Tibial artery (tissue), 4 donors: ENCODE data around the gene TLNRD1.

Experiments
- DNase-seq, 2 donors: peaks; one replicate each; pipeline ENCODE4 v3.0.0-alpha.2; 2019
- H3K27ac ChIP-seq, 2 donors: fragments of 200-600 bp; sonication (generic) in 1 of 2; 1 replicate in 1 of 2; 2 replicates in 1 of 2; pipeline ENCODE4 v1.5.1; 2018 to 2019; ENCODE audit warnings: mild to moderate bottlenecking in 1 of 2
- H3K27me3 ChIP-seq, 2 donors: fragments of 200-600 bp; sonication (generic) in 1 of 2; one replicate each; pipeline versions ENCODE4 v1.5.1 to v1.6.0; 2016 to 2019
- H3K36me3 ChIP-seq, 3 donors: fragments of 200-600 bp; sonication (generic) in 2 of 3; one replicate each; pipeline ENCODE4 v1.5.1; 2016 to 2019; ENCODE audit warnings: mild to moderate bottlenecking in 2 of 3
- H3K4me1 ChIP-seq, 4 donors: fragments of 200-600 bp; sonication (generic) in 2 of 4; 1 replicate in 3 of 4; 2 replicates in 1 of 4; pipeline ENCODE4 v1.5.1; 2016 to 2019
- H3K4me3 ChIP-seq, 2 donors: fragments of 200-600 bp; sonication (generic) in 1 of 2; 1 replicate in 1 of 2; 2 replicates in 1 of 2; pipeline ENCODE4 v1.5.1; 2018 to 2019; ENCODE audit warnings: mild to moderate bottlenecking in 2 of 2
- H3K9me3 ChIP-seq, 3 donors: fragments of 200-600 bp; sonication (generic) in 1 of 3; one replicate each; pipeline ENCODE4 v1.5.1; 2016 to 2019
- CTCF ChIP-seq, 2 experiments: fragments of 200-600 bp in 1 of 2; fragments of 450-650 bp in 1 of 2; IDR thresholded peaks; one replicate each; pipeline ENCODE4 v1.5.1; 2017 to 2019; ENCODE audit warnings: antibody characterized with exemption in 2 of 2, mild to moderate bottlenecking in 1 of 2, moderate library complexity in 1 of 2
- intact Hi-C: fragments of 100-400 bp; cut with DNase I; formaldehyde crosslinking; loops from one replicate; pipeline ENCODE4 v1.15.0; 2023; ENCODE audit warnings: low total_unique reads

Gene TLNRD1

GRCh38 chr15:80998251-80998650 is 2.5 kb upstream of the TLNRD1 start:
- Histone ChIP-seq H3K27me3 (no peaks in the 10 kb centered on the region), H3K27ac (no peak overlapping the region), H3K4me1 (peaks cover 0 to 18% (median 11%) of the 10 kb centered on the region in 4 donors), H3K36me3 (peaks cover 6 to 9% (median 7%) of the 10 kb centered on the region in 3 donors), H3K9me3 (no peaks in the 10 kb centered on the region), H3K4me3 (no peak overlapping the region)
- intact Hi-C loops: no loop called here
- no peak for DNase-seq
- no peak for TF ChIP-seq CTCF (IDR thresholded peaks at IDR 0.05)

DNA sequence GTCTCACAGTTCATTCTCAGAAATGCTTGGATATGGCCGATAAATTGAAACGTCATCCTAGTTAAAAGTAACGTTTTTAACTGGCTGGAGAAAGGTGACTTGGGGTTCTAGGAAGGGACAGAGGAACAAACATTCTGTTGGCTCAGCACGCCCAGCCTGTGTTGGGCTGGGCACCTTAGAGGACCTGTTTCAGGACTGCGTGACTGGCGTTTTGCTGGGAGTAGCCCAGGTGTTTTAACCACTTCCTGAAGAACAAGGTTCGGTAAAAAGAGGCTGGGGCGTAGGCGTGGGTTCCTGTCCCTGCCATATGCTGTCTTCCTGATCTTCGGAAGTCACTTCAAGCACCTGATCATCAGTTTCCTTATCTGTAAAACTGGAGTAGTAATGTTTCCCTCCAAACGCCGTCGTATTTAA is 1.1 kb upstream of the TLNRD1 start:
- Histone ChIP-seq H3K4me1 (peaks cover 0 to 29% (median 25%) of the 10 kb centered on the region in 4 donors), H3K36me3 (peaks cover 8 to 11% (median 10%) of the 10 kb centered on the region in 3 donors), H3K4me3 (peak overlapping the region in 1 of 2 donors; percentile 65), H3K27me3 (no peaks in the 10 kb centered on the region), H3K9me3 (no peaks in the 10 kb centered on the region), H3K27ac (peak overlapping the region in 1 of 2 donors; percentile 92)
- intact Hi-C loops: no loop called here
- TF ChIP-seq CTCF (IDR thresholded peaks at IDR 0.05): no peak
- no peak for DNase-seq

- TF ChIP-seq CTCF (IDR thresholded peaks at IDR 0.05): no peak
- Histone ChIP-seq H3K4me3 (peak overlapping the region; percentile 65 to 92), H3K27ac (peak overlapping the region; percentile 84 to 92), H3K27me3 (no peaks in the 10 kb centered on the region), H3K36me3 (peaks cover 8 to 11% (median 10%) of the 10 kb centered on the region in 3 donors), H3K9me3 (no peaks in the 10 kb centered on the region), H3K4me1 (peaks cover 0 to 30% (median 29%) of the 10 kb centered on the region in 4 donors)
- DNase-seq: no peak
- intact Hi-C loops: no loop called here
Observed at GRCh38 chr15:81000144-81000623, 539 bp upstream of the TLNRD1 start.

- Histone ChIP-seq H3K27ac (peak overlapping the region; percentile 84 to 92), H3K36me3 (peaks cover 8 to 11% (median 10%) of the 10 kb centered on the region in 3 donors), H3K4me1 (peaks cover 0 to 39% (median 30%) of the 10 kb centered on the region in 4 donors), H3K9me3 (no peaks in the 10 kb centered on the region), H3K27me3 (no peaks in the 10 kb centered on the region), H3K4me3 (peak overlapping the region; percentile 65 to 92)
- no peak for TF ChIP-seq CTCF (IDR thresholded peaks at IDR 0.05)
- peak; percentile 57 to 77 for DNase-seq
- intact Hi-C loops: no loop called here
Observed at GRCh38 chr15:81001152-81002008, 657 bp downstream of the TLNRD1 start.

DNA sequence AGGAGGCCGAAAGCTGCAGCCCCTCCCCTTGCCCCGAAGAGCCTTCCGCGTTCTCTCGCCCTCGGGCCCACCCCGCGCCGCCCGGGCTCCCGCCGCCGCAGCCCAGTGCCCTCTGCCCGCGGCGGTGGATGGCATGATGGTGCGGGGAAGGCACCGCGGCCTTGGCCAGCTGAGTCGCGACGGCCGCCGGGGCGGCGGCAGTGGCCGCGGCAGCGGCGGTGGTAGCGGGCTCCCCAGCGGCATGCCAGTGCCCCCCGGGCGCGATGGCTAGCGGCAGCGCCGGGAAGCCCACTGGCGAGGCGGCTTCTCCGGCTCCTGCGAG is 1.2 kb downstream of the TLNRD1 start:
- TF ChIP-seq CTCF (IDR thresholded peaks at IDR 0.05): no peak
- H3K27ac ChIP-seq: peak overlapping the region; percentile 84 to 92

More for the DNA sequence above, 1.2 kb downstream of the TLNRD1 start:
- peaks cover 0 to 39% (median 30%) of the 10 kb centered on the region in 4 donors for H3K4me1 ChIP-seq
- H3K36me3 ChIP-seq: peaks cover 8 to 11% (median 10%) of the 10 kb centered on the region in 3 donors
- H3K9me3 ChIP-seq: no peaks in the 10 kb centered on the region
- peak overlapping the region; percentile 65 to 92 for H3K4me3 ChIP-seq
- intact Hi-C loops: no loop called here
- no peak for DNase-seq
- H3K27me3 ChIP-seq: no peaks in the 10 kb centered on the region
